ENCODE measurements around the gene MAPK8.

The MAPK8 gene

GRCh38 chr10:48406658-48407057 is 100.2 kb downstream of the MAPK8 start:
- no peak overlapping the region for H3K4me3 ChIP-seq (ENCODE audit: low read depth, low read length)
- DNase-seq = no peak
- peaks cover 52% of the 10 kb centered on the region for H3K36me3 ChIP-seq
- no peaks in the 10 kb centered on the region for H3K27me3 ChIP-seq (ENCODE audit: insufficient read depth, low read depth, severe bottlenecking)
- no peak overlapping the region for H3K27ac ChIP-seq
- no peaks in the 10 kb centered on the region for H3K9me3 ChIP-seq (ENCODE audit: severe bottlenecking)
- no peak for TF ChIP-seq CTCF (IDR thresholded peaks at IDR 0.05; ENCODE audit: low read depth, low read length)

- Histone ChIP-seq H3K9me3 (ENCODE audit: severe bottlenecking) (peaks cover 3% of the 10 kb centered on the region), H3K36me3 (peaks cover 60% of the 10 kb centered on the region), H3K27me3 (ENCODE audit: insufficient read depth, low read depth, severe bottlenecking) (no peaks in the 10 kb centered on the region), H3K27ac (no peak overlapping the region), H3K4me3 (ENCODE audit: low read depth, low read length) (no peak overlapping the region)
- no peak for DNase-seq
- TF ChIP-seq CTCF (IDR thresholded peaks at IDR 0.05; ENCODE audit: low read depth, low read length) = no peak
Measured at GRCh38 chr10:48410503-48410902, 104.0 kb downstream of the MAPK8 start.

- H3K4me3 ChIP-seq (ENCODE audit: low read depth, low read length) = no peak overlapping the region
- no peaks in the 10 kb centered on the region for H3K27me3 ChIP-seq (ENCODE audit: insufficient read depth, low read depth, severe bottlenecking)
- no peak overlapping the region for H3K27ac ChIP-seq
- DNase-seq = no peak
- TF ChIP-seq CTCF (IDR thresholded peaks at IDR 0.05; ENCODE audit: low read depth, low read length) = no peak
- peaks cover 54% of the 10 kb centered on the region for H3K36me3 ChIP-seq
- H3K9me3 ChIP-seq (ENCODE audit: severe bottlenecking) = peaks cover 3% of the 10 kb centered on the region
Measured at GRCh38 chr10:48411510-48411909, 105.0 kb downstream of the MAPK8 start.

GRCh38 chr10:48412081-48412480 is 105.6 kb downstream of the MAPK8 start:
- H3K9me3 ChIP-seq (ENCODE audit: severe bottlenecking) = peaks cover 3% of the 10 kb centered on the region

GRCh38 chr10:48412933-48413332 is 106.5 kb downstream of the MAPK8 start:
- peaks cover 45% of the 10 kb centered on the region for H3K36me3 ChIP-seq
- peaks cover 3% of the 10 kb centered on the region for H3K9me3 ChIP-seq (ENCODE audit: severe bottlenecking)
- no peaks in the 10 kb centered on the region for H3K27me3 ChIP-seq (ENCODE audit: insufficient read depth, low read depth, severe bottlenecking)
- no peak overlapping the region for H3K4me3 ChIP-seq (ENCODE audit: low read depth, low read length)
- DNase-seq = no peak
- TF ChIP-seq CTCF (IDR thresholded peaks at IDR 0.05; ENCODE audit: low read depth, low read length) = no peak
- H3K27ac ChIP-seq = no peak overlapping the region

More at GRCh38 chr10:48412081-48412480, 105.6 kb downstream of the MAPK8 start:
- DNase-seq = no peak
- H3K36me3 ChIP-seq = peaks cover 48% of the 10 kb centered on the region
- no peak for TF ChIP-seq CTCF (IDR thresholded peaks at IDR 0.05; ENCODE audit: low read depth, low read length)
- H3K27ac ChIP-seq = no peak overlapping the region
- no peak overlapping the region for H3K4me3 ChIP-seq (ENCODE audit: low read depth, low read length)
- H3K27me3 ChIP-seq (ENCODE audit: insufficient read depth, low read depth, severe bottlenecking) = no peaks in the 10 kb centered on the region

- H3K27me3 ChIP-seq (ENCODE audit: insufficient read depth, low read depth, severe bottlenecking) = no peaks in the 10 kb centered on the region
- no peak overlapping the region for H3K4me3 ChIP-seq (ENCODE audit: low read depth, low read length)
- DNase-seq = no peak
Measured at GRCh38 chr10:48414160-48414559, 107.7 kb downstream of the MAPK8 start.

More at GRCh38 chr10:48414160-48414559, 107.7 kb downstream of the MAPK8 start:
- no peak for TF ChIP-seq CTCF (IDR thresholded peaks at IDR 0.05; ENCODE audit: low read depth, low read length)
- Histone ChIP-seq H3K36me3 (peaks cover 35% of the 10 kb centered on the region), H3K9me3 (ENCODE audit: severe bottlenecking) (peaks cover 3% of the 10 kb centered on the region), H3K27ac (no peak overlapping the region)

Data from WERI-Rb-1 (cell line).